ENCODE measurements around the gene ZZZ3.
"Not testable (repeated sequence)": the region's sequence is repeated elsewhere in the genome, so short reads cannot be mapped to it uniquely, and the experiment has no call there.

The ZZZ3 gene

GRCh38 chr1:77670330-77670729 lies 12.1 kb downstream of the ZZZ3 start:
- no peak for DNase-seq (ENCODE audit: low spot score)

GRCh38 chr1:77668924-77669449 lies 13.5 kb downstream of the ZZZ3 start:
- DNase-seq (ENCODE audit: low spot score), result no peak

- DNase-seq (ENCODE audit: low spot score), result no peak
These were observed 17.4 kb downstream of the ZZZ3 start for GRCh38 chr1:77664939-77665516.

- no peak for DNase-seq (ENCODE audit: low spot score)
These were observed 20.8 kb downstream of the ZZZ3 start for GRCh38 chr1:77661696-77662095.

GRCh38 chr1:77659879-77660593 lies 22.4 kb downstream of the ZZZ3 start:
- no peak for DNase-seq (ENCODE audit: low spot score)

GRCh38 chr1:77658271-77658670 lies 24.2 kb downstream of the ZZZ3 start:
- no peak for DNase-seq (ENCODE audit: low spot score)

GRCh38 chr1:77655431-77655974 lies 27.0 kb downstream of the ZZZ3 start:
- DNase-seq (ENCODE audit: low spot score), result no peak

GRCh38 chr1:77652970-77653516 lies 29.4 kb downstream of the ZZZ3 start:
- DNase-seq (ENCODE audit: low spot score), result no peak

GRCh38 chr1:77652268-77652667 lies 30.2 kb downstream of the ZZZ3 start:
- DNase-seq (ENCODE audit: low spot score), result no peak

- no peak for DNase-seq (ENCODE audit: low spot score)
These were observed 33.3 kb downstream of the ZZZ3 start for GRCh38 chr1:77649127-77649526.

- DNase-seq (ENCODE audit: low spot score), result not testable (repeated sequence)
These were observed 36.2 kb downstream of the ZZZ3 start for GRCh38 chr1:77646224-77646623.

- DNase-seq (ENCODE audit: low spot score), result no peak
These were observed 39.0 kb downstream of the ZZZ3 start for GRCh38 chr1:77643456-77643855.

- DNase-seq (ENCODE audit: low spot score), result no peak
These were observed 39.5 kb downstream of the ZZZ3 start for GRCh38 chr1:77642941-77643340.

GRCh38 chr1:77642196-77642595 lies 40.3 kb downstream of the ZZZ3 start:
- DNase-seq (ENCODE audit: low spot score), result no peak

- no peak for DNase-seq (ENCODE audit: low spot score)
These were observed 42.8 kb downstream of the ZZZ3 start for GRCh38 chr1:77639557-77640069.

- no peak for DNase-seq (ENCODE audit: low spot score)
These were observed 43.4 kb downstream of the ZZZ3 start for GRCh38 chr1:77639056-77639455.

GRCh38 chr1:77636864-77637263 lies 45.6 kb downstream of the ZZZ3 start:
- DNase-seq (ENCODE audit: low spot score), result no peak

All from HuH-7 (cell line).